IPS DF 6.9 (cell line): ENCODE results near the gene JPH3.

Experiments used
- DNase-seq: peaks from one replicate; pipeline ENCODE4 v3.0.0-alpha.2; 2013; ENCODE audit warnings: low read depth, low spot score
- H3K27ac ChIP-seq: one replicate; pipeline ENCODE4 v1.5.1; 2013; ENCODE audit warnings: low read length, control low read depth
- H3K27me3 ChIP-seq: 2 replicates; pipeline ENCODE4 v1.6.1; 2013; ENCODE audit warnings: mild to moderate bottlenecking, low read length; ENCODE audit not compliant: control insufficient read depth, insufficient read depth
- H3K36me3 ChIP-seq: 2 replicates; pipeline ENCODE4 v1.6.1; 2013; ENCODE audit warnings: low read length; ENCODE audit not compliant: control insufficient read depth, insufficient read depth
- H3K4me1 ChIP-seq: 2 replicates; pipeline ENCODE4 v1.6.1; 2013; ENCODE audit warnings: low read length; ENCODE audit not compliant: control insufficient read depth, insufficient read depth
- H3K4me3 ChIP-seq: 2 replicates; pipeline ENCODE4 v1.5.1; 2013; ENCODE audit warnings: mild to moderate bottlenecking, low read length
- H3K9me3 ChIP-seq: 2 replicates; pipeline ENCODE4 v1.6.1; 2013; ENCODE audit warnings: low read length, inconsistent platforms; ENCODE audit not compliant: control insufficient read depth, insufficient read depth
- WGBS: extraction: QIAGEN DNeasy Blood & Tissue Kit; methylation state at CpG from one replicate; pipeline ENCODE4 v1.1.7; 2013; ENCODE audit warnings: mixed read lengths, missing lambda C conversion rate; ENCODE audit not compliant: insufficient read length, insufficient coverage; 5-methylcytosine and 5-hydroxymethylcytosine counted together

Gene JPH3

GRCh38 chr16:87666919-87667318, 64.6 kb downstream of the JPH3 start:
- Histone ChIP-seq H3K27ac (no peak overlapping the region), H3K36me3 (no peaks in the 10 kb centered on the region), H3K9me3 (no peaks in the 10 kb centered on the region), H3K27me3 (no peaks in the 10 kb centered on the region), H3K4me1 (0 out of 2 replicates have a peak, but pooled peaks cover 2% of the 10 kb centered on the region), H3K4me3 (no peak overlapping the region)
- WGBS = no CpG with 5 or more reads among the region's 16 CpGs
- no peak for DNase-seq

GRCh38 chr16:87667443-87667842, 65.1 kb downstream of the JPH3 start:
- WGBS = no CpG with 5 or more reads among the region's 7 CpGs
- no peak for DNase-seq

GRCh38 chr16:87667946-87668345, 65.6 kb downstream of the JPH3 start:
- DNase-seq = no peak
- no peak overlapping the region for H3K4me3 ChIP-seq
- H3K36me3 ChIP-seq = no peaks in the 10 kb centered on the region
- no peak overlapping the region for H3K27ac ChIP-seq
- no peaks in the 10 kb centered on the region for H3K9me3 ChIP-seq
- no CpG with 5 or more reads among the region's 19 CpGs for WGBS
- no peaks in the 10 kb centered on the region for H3K4me1 ChIP-seq
- no peaks in the 10 kb centered on the region for H3K27me3 ChIP-seq

More at GRCh38 chr16:87667443-87667842, 65.1 kb downstream of the JPH3 start:
- no peaks in the 10 kb centered on the region for H3K27me3 ChIP-seq
- no peak overlapping the region for H3K27ac ChIP-seq
- H3K4me3 ChIP-seq = no peak overlapping the region
- H3K36me3 ChIP-seq = no peaks in the 10 kb centered on the region
- H3K9me3 ChIP-seq = no peaks in the 10 kb centered on the region
- 0 out of 2 replicates have a peak, but pooled peaks cover 1% of the 10 kb centered on the region for H3K4me1 ChIP-seq

- no peaks in the 10 kb centered on the region for H3K27me3 ChIP-seq
- no peak overlapping the region for H3K4me3 ChIP-seq
- DNase-seq = no peak
- no peaks in the 10 kb centered on the region for H3K9me3 ChIP-seq
- no peaks in the 10 kb centered on the region for H3K36me3 ChIP-seq
- WGBS = no CpG with 5 or more reads among the region's 21 CpGs
- no peak overlapping the region for H3K27ac ChIP-seq
- H3K4me1 ChIP-seq = no peaks in the 10 kb centered on the region
Observed at GRCh38 chr16:87669672-87670071, 67.4 kb downstream of the JPH3 start.

- DNase-seq = no peak
- H3K4me3 ChIP-seq = no peak overlapping the region
- H3K36me3 ChIP-seq = no peaks in the 10 kb centered on the region
- H3K9me3 ChIP-seq = no peaks in the 10 kb centered on the region
- peaks cover 2% of the 10 kb centered on the region; the same call in 1 of the 2 replicates for H3K4me1 ChIP-seq
- WGBS = no CpG with 5 or more reads among the region's 13 CpGs
- H3K27me3 ChIP-seq = no peaks in the 10 kb centered on the region
- no peak overlapping the region for H3K27ac ChIP-seq
Observed at GRCh38 chr16:87671221-87671620, 68.9 kb downstream of the JPH3 start.

GRCh38 chr16:87671715-87672270, 69.5 kb downstream of the JPH3 start:
- DNase-seq = no peak
- Histone ChIP-seq H3K4me3 (no peak overlapping the region), H3K36me3 (no peaks in the 10 kb centered on the region), H3K27me3 (no peaks in the 10 kb centered on the region), H3K4me1 (peaks cover 2% of the 10 kb centered on the region; the same call in 1 of the 2 replicates), H3K27ac (no peak overlapping the region), H3K9me3 (no peaks in the 10 kb centered on the region)
- WGBS = no CpG with 5 or more reads among the region's 20 CpGs

GRCh38 chr16:87674419-87674818, 72.1 kb downstream of the JPH3 start:
- Histone ChIP-seq H3K36me3 (no peaks in the 10 kb centered on the region), H3K4me1 (peaks cover 2% of the 10 kb centered on the region; the same call in 1 of the 2 replicates), H3K9me3 (no peaks in the 10 kb centered on the region), H3K4me3 (no peak overlapping the region), H3K27ac (no peak overlapping the region), H3K27me3 (no peaks in the 10 kb centered on the region)
- no CpG with 5 or more reads among the region's 5 CpGs for WGBS
- DNase-seq = no peak

- Histone ChIP-seq H3K36me3 (no peaks in the 10 kb centered on the region), H3K27ac (no peak overlapping the region), H3K27me3 (no peaks in the 10 kb centered on the region), H3K4me1 (peaks cover 2% of the 10 kb centered on the region; the same call in 1 of the 2 replicates), H3K9me3 (no peaks in the 10 kb centered on the region), H3K4me3 (no peak overlapping the region)
- no peak for DNase-seq
- no CpG with 5 or more reads among the region's 15 CpGs for WGBS
Observed at GRCh38 chr16:87675111-87675719, 72.9 kb downstream of the JPH3 start.

- DNase-seq = no peak
- no CpG with 5 or more reads among the region's 5 CpGs for WGBS
- Histone ChIP-seq H3K4me1 (peaks cover 2% of the 10 kb centered on the region; the same call in 1 of the 2 replicates), H3K9me3 (no peaks in the 10 kb centered on the region), H3K36me3 (no peaks in the 10 kb centered on the region), H3K27me3 (no peaks in the 10 kb centered on the region), H3K27ac (no peak overlapping the region), H3K4me3 (no peak overlapping the region)
Observed at GRCh38 chr16:87677830-87678229, 75.5 kb downstream of the JPH3 start.

GRCh38 chr16:87678618-87679017, 76.3 kb downstream of the JPH3 start:
- Histone ChIP-seq H3K4me1 (peaks cover 2% of the 10 kb centered on the region; the same call in 1 of the 2 replicates), H3K36me3 (no peaks in the 10 kb centered on the region), H3K9me3 (no peaks in the 10 kb centered on the region), H3K4me3 (no peak overlapping the region), H3K27me3 (no peaks in the 10 kb centered on the region), H3K27ac (no peak overlapping the region)
- no CpG with 5 or more reads among the region's 14 CpGs for WGBS
- peak; percentile 41 for DNase-seq
